Measurements from ENCODE around the gene PTPRD.

The PTPRD gene

DNA sequence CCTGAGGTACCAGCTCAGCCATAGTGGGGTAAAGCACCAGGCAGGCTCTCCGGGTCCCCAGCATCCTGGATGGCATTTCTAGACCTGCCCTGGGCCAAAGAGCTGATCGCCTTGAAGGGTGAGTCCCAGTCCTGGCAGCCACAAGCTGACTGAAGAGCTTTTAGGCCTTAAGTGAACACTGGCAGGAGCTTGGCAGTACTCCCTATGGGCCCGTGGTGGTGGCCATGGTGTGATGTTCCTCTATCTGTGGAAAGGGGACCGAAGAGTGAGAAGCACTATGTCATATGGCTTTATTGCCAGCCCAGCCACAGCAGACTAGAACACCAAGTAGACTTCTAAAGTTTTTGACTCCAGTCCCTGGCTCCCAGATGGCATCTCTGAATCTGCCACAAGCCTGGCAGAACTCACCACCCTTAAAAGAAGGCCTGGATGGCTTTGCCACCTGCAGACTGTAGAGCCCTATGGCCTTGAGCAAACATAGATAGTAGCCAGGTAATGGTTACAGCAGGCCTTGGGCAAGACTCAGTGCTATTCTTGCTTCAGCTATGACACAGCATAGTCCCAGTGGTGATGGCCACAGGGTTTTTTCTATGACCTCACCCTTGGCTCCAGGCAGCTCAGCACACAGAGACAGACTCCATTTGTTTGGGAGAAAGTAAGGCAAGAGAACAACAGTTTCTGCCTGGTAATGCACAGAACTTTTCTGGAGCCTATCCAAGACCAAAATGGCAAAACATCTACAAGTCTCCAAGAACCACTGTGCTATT, 2011.7 kb downstream of the PTPRD start:
- Histone ChIP-seq H3K27me3 (replicated peaks; ENCODE audit: control insufficient read depth, insufficient read depth, low read length) (no peaks in the 10 kb centered on the region), H3K4me1 (ENCODE audit: control insufficient read depth, insufficient read depth, low read length) (peaks cover 15% of the 10 kb centered on the region), H3K9me3 (ENCODE audit: control insufficient read depth, low read length) (no peaks in the 10 kb centered on the region), H3K4me3 (ENCODE audit: low read length) (no peak overlapping the region), H3K36me3 (ENCODE audit: control insufficient read depth, insufficient read depth, low read length, severe bottlenecking) (no peaks in the 10 kb centered on the region), H3K9ac (ENCODE audit: low read length) (no peak overlapping the region)
- DNase-seq (ENCODE audit: low read depth): no peak

GRCh38 chr9:8599937-8600336, 2012.9 kb downstream of the PTPRD start:
- Histone ChIP-seq H3K9me3 (ENCODE audit: control insufficient read depth, low read length) (no peaks in the 10 kb centered on the region), H3K4me1 (ENCODE audit: control insufficient read depth, insufficient read depth, low read length) (peaks cover 15% of the 10 kb centered on the region), H3K36me3 (ENCODE audit: control insufficient read depth, insufficient read depth, low read length, severe bottlenecking) (no peaks in the 10 kb centered on the region), H3K27me3 (replicated peaks; ENCODE audit: control insufficient read depth, insufficient read depth, low read length) (no peaks in the 10 kb centered on the region), H3K4me3 (ENCODE audit: low read length) (no peak overlapping the region), H3K9ac (ENCODE audit: low read length) (no peak overlapping the region)
- DNase-seq (ENCODE audit: low read depth): no peak

- H3K4me1 ChIP-seq (ENCODE audit: control insufficient read depth, insufficient read depth, low read length): no peaks in the 10 kb centered on the region
- H3K36me3 ChIP-seq (ENCODE audit: control insufficient read depth, insufficient read depth, low read length, severe bottlenecking): no peaks in the 10 kb centered on the region
- no peaks in the 10 kb centered on the region for H3K9me3 ChIP-seq (ENCODE audit: control insufficient read depth, low read length)
- no peak for DNase-seq (ENCODE audit: low read depth)
- no peak overlapping the region for H3K9ac ChIP-seq (ENCODE audit: low read length)
- H3K4me3 ChIP-seq (ENCODE audit: low read length): no peak overlapping the region
- no peaks in the 10 kb centered on the region for H3K27me3 ChIP-seq (replicated peaks; ENCODE audit: control insufficient read depth, insufficient read depth, low read length)
These were observed 2023.3 kb downstream of the PTPRD start for GRCh38 chr9:8589476-8589875.

GRCh38 chr9:8585036-8585435, 2027.8 kb downstream of the PTPRD start:
- H3K4me3 ChIP-seq (ENCODE audit: low read length): no peak overlapping the region
- no peak for DNase-seq (ENCODE audit: low read depth)
- no peaks in the 10 kb centered on the region for H3K9me3 ChIP-seq (ENCODE audit: control insufficient read depth, low read length)

DNA sequence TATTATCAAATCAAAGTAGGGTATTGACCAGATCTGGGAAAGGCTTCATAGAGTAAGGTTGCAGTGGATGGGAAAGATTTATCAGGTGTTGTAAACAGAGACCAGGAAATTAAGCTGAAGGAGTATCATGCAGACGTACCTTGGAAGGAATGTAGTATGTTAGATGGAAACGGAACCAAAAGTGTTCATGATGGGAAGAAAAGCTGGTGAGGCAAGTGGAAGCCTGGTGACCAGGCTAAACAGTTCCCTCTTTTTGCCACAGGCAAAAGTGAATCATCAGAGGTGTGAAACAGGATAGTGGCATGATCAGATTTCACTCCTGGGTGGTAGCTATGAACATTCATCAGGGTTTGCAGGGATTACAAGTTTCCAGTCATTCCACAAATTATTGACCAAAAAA, 2033.1 kb downstream of the PTPRD start:
- H3K4me1 ChIP-seq (ENCODE audit: control insufficient read depth, insufficient read depth, low read length): no peaks in the 10 kb centered on the region
- no peaks in the 10 kb centered on the region for H3K36me3 ChIP-seq (ENCODE audit: control insufficient read depth, insufficient read depth, low read length, severe bottlenecking)
- no peak overlapping the region for H3K4me3 ChIP-seq (ENCODE audit: low read length)
- DNase-seq (ENCODE audit: low read depth): no peak
- no peaks in the 10 kb centered on the region for H3K27me3 ChIP-seq (replicated peaks; ENCODE audit: control insufficient read depth, insufficient read depth, low read length)
- no peaks in the 10 kb centered on the region for H3K9me3 ChIP-seq (ENCODE audit: control insufficient read depth, low read length)
- H3K9ac ChIP-seq (ENCODE audit: low read length): no peak overlapping the region

More at GRCh38 chr9:8585036-8585435, 2027.8 kb downstream of the PTPRD start:
- Histone ChIP-seq H3K9ac (ENCODE audit: low read length) (no peak overlapping the region), H3K36me3 (ENCODE audit: control insufficient read depth, insufficient read depth, low read length, severe bottlenecking) (no peaks in the 10 kb centered on the region), H3K27me3 (replicated peaks; ENCODE audit: control insufficient read depth, insufficient read depth, low read length) (no peaks in the 10 kb centered on the region), H3K4me1 (ENCODE audit: control insufficient read depth, insufficient read depth, low read length) (no peaks in the 10 kb centered on the region)

- no peak overlapping the region for H3K4me3 ChIP-seq (ENCODE audit: low read length)
- no peak overlapping the region for H3K9ac ChIP-seq (ENCODE audit: low read length)
- no peaks in the 10 kb centered on the region for H3K27me3 ChIP-seq (replicated peaks; ENCODE audit: control insufficient read depth, insufficient read depth, low read length)
- H3K9me3 ChIP-seq (ENCODE audit: control insufficient read depth, low read length): no peaks in the 10 kb centered on the region
- no peaks in the 10 kb centered on the region for H3K36me3 ChIP-seq (ENCODE audit: control insufficient read depth, insufficient read depth, low read length, severe bottlenecking)
- H3K4me1 ChIP-seq (ENCODE audit: control insufficient read depth, insufficient read depth, low read length): no peaks in the 10 kb centered on the region
- DNase-seq (ENCODE audit: low read depth): no peak
These were observed 2036.1 kb downstream of the PTPRD start for GRCh38 chr9:8576741-8577140.

- Histone ChIP-seq H3K27me3 (replicated peaks; ENCODE audit: control insufficient read depth, insufficient read depth, low read length) (no peaks in the 10 kb centered on the region), H3K36me3 (ENCODE audit: control insufficient read depth, insufficient read depth, low read length, severe bottlenecking) (no peaks in the 10 kb centered on the region), H3K4me3 (ENCODE audit: low read length) (no peak overlapping the region), H3K9ac (ENCODE audit: low read length) (no peak overlapping the region), H3K4me1 (ENCODE audit: control insufficient read depth, insufficient read depth, low read length) (no peaks in the 10 kb centered on the region), H3K9me3 (ENCODE audit: control insufficient read depth, low read length) (no peaks in the 10 kb centered on the region)
- no peak for DNase-seq (ENCODE audit: low read depth)
These were observed 2038.0 kb downstream of the PTPRD start for GRCh38 chr9:8574846-8575245.

- Histone ChIP-seq H3K9me3 (ENCODE audit: control insufficient read depth, low read length) (no peaks in the 10 kb centered on the region), H3K36me3 (ENCODE audit: control insufficient read depth, insufficient read depth, low read length, severe bottlenecking) (no peaks in the 10 kb centered on the region), H3K9ac (ENCODE audit: low read length) (no peak overlapping the region), H3K4me3 (ENCODE audit: low read length) (no peak overlapping the region), H3K27me3 (replicated peaks; ENCODE audit: control insufficient read depth, insufficient read depth, low read length) (no peaks in the 10 kb centered on the region), H3K4me1 (ENCODE audit: control insufficient read depth, insufficient read depth, low read length) (no peaks in the 10 kb centered on the region)
- no peak for DNase-seq (ENCODE audit: low read depth)
These were observed 2040.6 kb downstream of the PTPRD start for GRCh38 chr9:8572209-8572608.

DNA sequence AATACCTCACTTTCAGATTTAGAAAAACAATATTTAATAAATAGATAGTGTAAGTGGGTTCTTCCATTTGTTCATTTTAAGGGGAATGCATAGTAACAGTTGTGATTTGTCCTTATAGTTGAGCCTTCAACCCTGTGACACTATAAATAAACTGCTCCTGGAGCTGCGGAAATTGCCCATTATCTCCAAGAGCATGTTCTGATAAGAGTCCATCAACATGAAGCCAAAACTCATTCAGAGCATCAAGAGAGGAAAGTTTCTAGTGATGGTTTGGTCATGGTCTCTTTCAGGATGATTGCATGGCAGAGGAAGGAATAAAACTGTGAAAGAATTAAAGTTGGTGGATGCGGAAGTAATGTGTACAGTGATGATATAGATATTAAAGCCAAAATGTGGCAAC, 2041.2 kb downstream of the PTPRD start:
- Histone ChIP-seq H3K9ac (ENCODE audit: low read length) (no peak overlapping the region), H3K9me3 (ENCODE audit: control insufficient read depth, low read length) (no peaks in the 10 kb centered on the region), H3K36me3 (ENCODE audit: control insufficient read depth, insufficient read depth, low read length, severe bottlenecking) (no peaks in the 10 kb centered on the region), H3K4me3 (ENCODE audit: low read length) (no peak overlapping the region), H3K4me1 (ENCODE audit: control insufficient read depth, insufficient read depth, low read length) (no peaks in the 10 kb centered on the region), H3K27me3 (replicated peaks; ENCODE audit: control insufficient read depth, insufficient read depth, low read length) (no peaks in the 10 kb centered on the region)
- no peak for DNase-seq (ENCODE audit: low read depth)

- H3K27me3 ChIP-seq (replicated peaks; ENCODE audit: control insufficient read depth, insufficient read depth, low read length): no peaks in the 10 kb centered on the region
- no peaks in the 10 kb centered on the region for H3K4me1 ChIP-seq (ENCODE audit: control insufficient read depth, insufficient read depth, low read length)
- no peak overlapping the region for H3K9ac ChIP-seq (ENCODE audit: low read length)
- no peak for DNase-seq (ENCODE audit: low read depth)
- no peaks in the 10 kb centered on the region for H3K36me3 ChIP-seq (ENCODE audit: control insufficient read depth, insufficient read depth, low read length, severe bottlenecking)
- H3K4me3 ChIP-seq (ENCODE audit: low read length): no peak overlapping the region
- H3K9me3 ChIP-seq (ENCODE audit: control insufficient read depth, low read length): no peaks in the 10 kb centered on the region
These were observed 2042.0 kb downstream of the PTPRD start for GRCh38 chr9:8570776-8571175.

DNA sequence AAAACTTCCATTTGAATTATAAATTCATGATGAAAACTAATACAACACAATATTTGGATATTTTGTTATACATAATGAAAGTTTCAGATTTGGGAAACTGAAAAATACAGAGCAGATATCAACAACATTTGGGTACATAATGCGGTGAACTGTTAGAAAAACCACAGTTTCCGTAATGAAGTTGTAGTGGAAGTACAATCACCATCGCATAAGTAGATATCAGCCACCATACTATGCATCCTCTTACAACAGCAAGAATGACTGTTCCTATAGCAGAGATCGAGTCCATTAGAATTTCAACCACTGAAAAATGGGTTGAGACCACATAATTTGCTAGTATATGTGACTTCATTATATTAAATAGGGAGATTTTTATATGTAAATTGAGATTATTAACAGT, 2043.0 kb downstream of the PTPRD start:
- Histone ChIP-seq H3K27me3 (replicated peaks; ENCODE audit: control insufficient read depth, insufficient read depth, low read length) (no peaks in the 10 kb centered on the region), H3K9me3 (ENCODE audit: control insufficient read depth, low read length) (no peaks in the 10 kb centered on the region), H3K4me3 (ENCODE audit: low read length) (no peak overlapping the region), H3K4me1 (ENCODE audit: control insufficient read depth, insufficient read depth, low read length) (no peaks in the 10 kb centered on the region), H3K9ac (ENCODE audit: low read length) (no peak overlapping the region), H3K36me3 (ENCODE audit: control insufficient read depth, insufficient read depth, low read length, severe bottlenecking) (no peaks in the 10 kb centered on the region)
- no peak for DNase-seq (ENCODE audit: low read depth)
